Activated CD8-positive, alpha-beta T cell treated with anti-CD3 and anti-CD28 coated beads for 36 hours (primary cell): ENCODE results near the gene PTCD2. TPM values are rescaled to one million over a fixed set of nuclear protein-coding genes. Genes with fewer than 3 reads are reported as not detected.

Source experiments
- ATAC-seq: fragments of 200-7000 bp; cut with Tn5 transposase; one replicate; pipeline ENCODE4 v1.10.0; 2021; ENCODE audit warnings: mild to moderate bottlenecking, moderate library complexity
- CTCF ChIA-PET: fragments of 350-600 bp; sonication (Branson Sonifier 250); formaldehyde crosslinking; loops from one replicate; lab custom pipeline; 2021; ENCODE audit warnings: antibody characterized with exemption; lab: Charles Lee
- POLR2A ChIA-PET: fragments of 350-600 bp; sonication (Branson Sonifier 250); formaldehyde crosslinking; loops from one replicate; lab custom pipeline; 2021; ENCODE audit warnings: antibody characterized with exemption; lab: Charles Lee
- DNase-seq: peaks from one replicate; pipeline ENCODE4 v3.0.0-alpha.2; 2020
- H3K27ac Mint-ChIP-seq: one replicate; pipeline ENCODE4 v1.8.0; 2021; ENCODE audit warnings: mild to moderate bottlenecking, mixed read lengths
- H3K27me3 Mint-ChIP-seq: one replicate; pipeline ENCODE4 v1.8.0; 2021; ENCODE audit warnings: mixed read lengths
- H3K36me3 Mint-ChIP-seq: one replicate; pipeline ENCODE4 v1.8.0; 2021; ENCODE audit warnings: low read depth, mixed read lengths
- H3K4me1 Mint-ChIP-seq: one replicate; pipeline ENCODE4 v1.8.0; 2021; ENCODE audit warnings: low read depth, mixed read lengths
- H3K4me3 Mint-ChIP-seq: one replicate; pipeline ENCODE4 v1.8.0; 2021; ENCODE audit warnings: mild to moderate bottlenecking, moderate library complexity, mixed read lengths
- H3K9me3 Mint-ChIP-seq: one replicate; pipeline ENCODE4 v1.8.0; 2021; ENCODE audit warnings: mixed read lengths
- CTCF ChIP-seq: fragments of 200-600 bp; IDR thresholded peaks from one replicate; pipeline ENCODE4 v1.8.0; 2022; ENCODE audit warnings: antibody characterized with exemption, mild to moderate bottlenecking
- intact Hi-C: fragments of 100-400 bp; cut with micrococcal nuclease; formaldehyde crosslinking; loops from one replicate; pipeline ENCODE4 v1.10.0; 2022
- total RNA-seq, 2 experiments: library from RNA; stranded (reverse); gene quantifications; one replicate each; pipeline ENCODE4 v1.2.3, GENCODE V29; 2021

Gene PTCD2
- total RNA-seq, 2 experiments from 2014 or later, result 10.9 to 11.7 TPM

GRCh38 chr5:72326306-72326649 is 6.1 kb downstream of the PTCD2 start:
- no peak for TF ChIP-seq CTCF
- H3K27me3 Mint-ChIP-seq, result no peaks in the 10 kb centered on the region
- no peaks in the 10 kb centered on the region for H3K9me3 Mint-ChIP-seq
- no peak overlapping the region for H3K27ac Mint-ChIP-seq
- H3K4me1 Mint-ChIP-seq, result peaks cover 18% of the 10 kb centered on the region
- ATAC-seq (no peak), DNase-seq (no peak)
- intact Hi-C loops, result no loop called here
- H3K4me3 Mint-ChIP-seq, result no peak overlapping the region
- peaks cover 52% of the 10 kb centered on the region for H3K36me3 Mint-ChIP-seq
- ChIA-PET CTCF (no interaction called here), POLR2A (no interaction called here)

GRCh38 chr5:72328172-72328571 is 8.0 kb downstream of the PTCD2 start:
- POLR2A ChIA-PET, result no interaction called here
- intact Hi-C loops, result no loop called here
- TF ChIP-seq CTCF, result no peak
- H3K9me3 Mint-ChIP-seq, result no peaks in the 10 kb centered on the region
- ATAC-seq, result no peak
- CTCF ChIA-PET, result no interaction called here
- H3K27me3 Mint-ChIP-seq, result no peaks in the 10 kb centered on the region
- peaks cover 61% of the 10 kb centered on the region for H3K36me3 Mint-ChIP-seq
- H3K4me3 Mint-ChIP-seq, result no peak overlapping the region
- no peak for DNase-seq
- no peak overlapping the region for H3K27ac Mint-ChIP-seq
- H3K4me1 Mint-ChIP-seq, result peaks cover 10% of the 10 kb centered on the region

- CTCF ChIA-PET, result no interaction called here
- POLR2A ChIA-PET, result no interaction called here
- no peaks in the 10 kb centered on the region for H3K4me1 Mint-ChIP-seq
- H3K27me3 Mint-ChIP-seq, result no peaks in the 10 kb centered on the region
- no peak for TF ChIP-seq CTCF
- DNase-seq (no peak), ATAC-seq (no peak)
- H3K36me3 Mint-ChIP-seq, result peaks cover 51% of the 10 kb centered on the region
- no peak overlapping the region for H3K27ac Mint-ChIP-seq
- H3K4me3 Mint-ChIP-seq, result no peak overlapping the region
- intact Hi-C loops, result no loop called here
- H3K9me3 Mint-ChIP-seq, result no peaks in the 10 kb centered on the region
These were observed 10.5 kb downstream of the PTCD2 start for GRCh38 chr5:72330712-72331111.

GRCh38 chr5:72337159-72337558 is 17.0 kb downstream of the PTCD2 start:
- Mint-ChIP-seq H3K27ac (no peak overlapping the region), H3K4me1 (no peaks in the 10 kb centered on the region), H3K9me3 (no peaks in the 10 kb centered on the region), H3K36me3 (peaks cover 38% of the 10 kb centered on the region), H3K4me3 (no peak overlapping the region), H3K27me3 (no peaks in the 10 kb centered on the region)
- ChIA-PET POLR2A (no interaction called here), CTCF (interaction anchor here (1.7 kb wide), 1 partner anchor 17 kb away, joined by 4 read pairs; no protein-coding TSS in a partner anchor)
- ATAC-seq, result no peak
- intact Hi-C loops, result no loop called here
- DNase-seq, result no peak
- no peak for TF ChIP-seq CTCF

GRCh38 chr5:72338689-72339209 is 18.6 kb downstream of the PTCD2 start:
- TF ChIP-seq CTCF, result no peak
- no peaks in the 10 kb centered on the region for H3K9me3 Mint-ChIP-seq
- H3K4me3 Mint-ChIP-seq, result no peak overlapping the region
- DNase-seq (no peak), ATAC-seq (no peak)
- H3K27ac Mint-ChIP-seq, result no peak overlapping the region
- ChIA-PET POLR2A (no interaction called here), CTCF (no interaction called here)
- H3K36me3 Mint-ChIP-seq, result peaks cover 36% of the 10 kb centered on the region
- intact Hi-C loops, result no loop called here
- no peaks in the 10 kb centered on the region for H3K27me3 Mint-ChIP-seq
- no peaks in the 10 kb centered on the region for H3K4me1 Mint-ChIP-seq
